NCI-H2227 (cell line): ENCODE data around the gene TALDO1.

ENCODE experiments used
- DNase-seq: peaks from one replicate; lab custom pipeline; 2025; ENCODE audit not compliant: unreplicated experiment; lab: John Stamatoyannopoulos, UW

Gene TALDO1

GRCh38 chr11:714436-714835 lies 32.8 kb upstream of the TALDO1 start:
- DNase-seq: no peak

- no peak for DNase-seq
Measured at GRCh38 chr11:719214-720016, 27.8 kb upstream of the TALDO1 start.

- DNase-seq: no peak
Measured at GRCh38 chr11:720017-720641, 27.1 kb upstream of the TALDO1 start.

GRCh38 chr11:720642-721246 lies 26.5 kb upstream of the TALDO1 start:
- peak; percentile 75 for DNase-seq

GRCh38 chr11:721247-721740 lies 26.0 kb upstream of the TALDO1 start:
- DNase-seq: no peak

- DNase-seq: peak; percentile 65
Measured at GRCh38 chr11:721741-722345, 25.4 kb upstream of the TALDO1 start.

- no peak for DNase-seq
Measured at GRCh38 chr11:722346-722811, 24.9 kb upstream of the TALDO1 start.

GRCh38 chr11:723120-723883 lies 24.0 kb upstream of the TALDO1 start:
- peak; percentile 72 for DNase-seq

- no peak for DNase-seq
Measured at GRCh38 chr11:724049-724777, 23.1 kb upstream of the TALDO1 start.

GRCh38 chr11:724778-725386 lies 22.4 kb upstream of the TALDO1 start:
- no peak for DNase-seq

- DNase-seq: peak; percentile 68
Measured at GRCh38 chr11:725624-726202, 21.6 kb upstream of the TALDO1 start.

- DNase-seq: peak; percentile 92
Measured at GRCh38 chr11:726278-727220, 20.7 kb upstream of the TALDO1 start.

GRCh38 chr11:727281-727701 lies 20.0 kb upstream of the TALDO1 start:
- DNase-seq: no peak

GRCh38 chr11:727859-728748 lies 19.2 kb upstream of the TALDO1 start:
- peak; percentile 53 for DNase-seq

GRCh38 chr11:728901-729491 lies 18.3 kb upstream of the TALDO1 start:
- no peak for DNase-seq

- no peak for DNase-seq
Measured at GRCh38 chr11:729492-730074, 17.7 kb upstream of the TALDO1 start.
